HG02938 (cell line): ENCODE measurements around the gene INPP4A.

Experiments used
- ATAC-seq: cut with Tn5 transposase; IDR thresholded peaks from one replicate; pipeline ENCODE4 v1.9.1; 2021; ENCODE audit warnings: mild to moderate bottlenecking, moderate library complexity; ENCODE audit not compliant: unreplicated experiment

INPP4A gene

GRCh38 chr2:98459496-98460175 lies 15.0 kb downstream of the INPP4A start:
- no peak for ATAC-seq

GRCh38 chr2:98460573-98461497 lies 16.2 kb downstream of the INPP4A start:
- ATAC-seq: peak; percentile 52

- ATAC-seq: no peak
These were observed 16.9 kb downstream of the INPP4A start for GRCh38 chr2:98461498-98462049.

- no peak for ATAC-seq
These were observed 18.4 kb downstream of the INPP4A start for GRCh38 chr2:98463081-98463481.

GRCh38 chr2:98463551-98463971 lies 18.9 kb downstream of the INPP4A start:
- no peak for ATAC-seq

- no peak for ATAC-seq
These were observed 19.5 kb downstream of the INPP4A start for GRCh38 chr2:98463988-98464771.

GRCh38 chr2:98464772-98465310 lies 20.2 kb downstream of the INPP4A start:
- ATAC-seq: peak; percentile 41

GRCh38 chr2:98465456-98466226 lies 21.0 kb downstream of the INPP4A start:
- ATAC-seq: peak; percentile 23

- no peak for ATAC-seq
These were observed 22.5 kb downstream of the INPP4A start for GRCh38 chr2:98467082-98467536.

GRCh38 chr2:98467652-98468051 lies 23.0 kb downstream of the INPP4A start:
- no peak for ATAC-seq

- ATAC-seq: peak; percentile 25
These were observed 24.1 kb downstream of the INPP4A start for GRCh38 chr2:98468621-98469236.

- ATAC-seq: no peak
These were observed 25.3 kb downstream of the INPP4A start for GRCh38 chr2:98469862-98470544.

GRCh38 chr2:98470851-98471255 lies 26.2 kb downstream of the INPP4A start:
- ATAC-seq: peak; percentile 40

- ATAC-seq: no peak
These were observed 26.9 kb downstream of the INPP4A start for GRCh38 chr2:98471402-98472131.

GRCh38 chr2:98472132-98472650 lies 27.5 kb downstream of the INPP4A start:
- no peak for ATAC-seq

GRCh38 chr2:98472961-98473746 lies 28.5 kb downstream of the INPP4A start:
- ATAC-seq: no peak
